AG08395 (cell line): Measurements from ENCODE around the gene GRIK1.
A peak's percentile ranks its signal among the peaks of the same experiment; 100 is the strongest.
"Not testable (repeated sequence)": the region's sequence is repeated elsewhere in the genome, so short reads cannot be mapped to it uniquely, and the experiment has no call there.

Source experiments
- DNase-seq: peaks from one replicate; pipeline ENCODE4 v3.0.0; 2012; ENCODE audit warnings: mixed read lengths, low spot score

Gene GRIK1

GRCh38 chr21:29606613-29607012 lies 333.2 kb downstream of the GRIK1 start:
- no peak for DNase-seq

GRCh38 chr21:29605219-29605618 lies 334.6 kb downstream of the GRIK1 start:
- not testable (repeated sequence) for DNase-seq

- no peak for DNase-seq
Measured at GRCh38 chr21:29604076-29604475, 335.7 kb downstream of the GRIK1 start.

GRCh38 chr21:29601047-29601446 lies 338.7 kb downstream of the GRIK1 start:
- no peak for DNase-seq

- DNase-seq: no peak
Measured at GRCh38 chr21:29586696-29587095, 353.1 kb downstream of the GRIK1 start.

- DNase-seq: no peak
Measured at GRCh38 chr21:29585462-29585861, 354.3 kb downstream of the GRIK1 start.

GRCh38 chr21:29583424-29583924 lies 356.3 kb downstream of the GRIK1 start:
- no peak for DNase-seq

GRCh38 chr21:29582855-29583254 lies 356.9 kb downstream of the GRIK1 start:
- no peak for DNase-seq

- no peak for DNase-seq
Measured at GRCh38 chr21:29581393-29581792, 358.4 kb downstream of the GRIK1 start.

GRCh38 chr21:29580732-29581285 lies 359.0 kb downstream of the GRIK1 start:
- no peak for DNase-seq

- DNase-seq: no peak
Measured at GRCh38 chr21:29578306-29578705, 361.5 kb downstream of the GRIK1 start.

- no peak for DNase-seq
Measured at GRCh38 chr21:29571949-29572348, 367.8 kb downstream of the GRIK1 start.

GRCh38 chr21:29568020-29568697 lies 371.6 kb downstream of the GRIK1 start:
- no peak for DNase-seq

GRCh38 chr21:29557931-29558725 lies 381.7 kb downstream of the GRIK1 start:
- DNase-seq: no peak

GRCh38 chr21:29557200-29557599 lies 382.6 kb downstream of the GRIK1 start:
- DNase-seq: no peak

GRCh38 chr21:29555601-29556000 lies 384.2 kb downstream of the GRIK1 start:
- DNase-seq: no peak

GRCh38 chr21:29550205-29550604 lies 389.6 kb downstream of the GRIK1 start:
- no peak for DNase-seq

- DNase-seq: no peak
Measured at GRCh38 chr21:29549614-29550013, 390.2 kb downstream of the GRIK1 start.

- no peak for DNase-seq
Measured at GRCh38 chr21:29547998-29548397, 391.8 kb downstream of the GRIK1 start.

GRCh38 chr21:29546071-29546470 lies 393.7 kb downstream of the GRIK1 start:
- DNase-seq: peak; percentile 5

- DNase-seq: no peak
Measured at GRCh38 chr21:29540289-29540688, 399.5 kb downstream of the GRIK1 start.

- peak; percentile 3 for DNase-seq
Measured at GRCh38 chr21:29538115-29538514, 401.7 kb downstream of the GRIK1 start.

- no peak for DNase-seq
Measured at GRCh38 chr21:29534448-29534847, 405.3 kb downstream of the GRIK1 start.
